Hepatic stellate cell (primary cell): ENCODE results near the gene APOOL.
"Not testable (repeated sequence)": the region's sequence is repeated elsewhere in the genome, so short reads cannot be mapped to it uniquely, and the experiment has no call there.

Source experiments
- DNase-seq: peaks from one replicate; pipeline ENCODE4 v3.0.0; 2011; ENCODE audit warnings: low spot score

The APOOL gene, protein sequence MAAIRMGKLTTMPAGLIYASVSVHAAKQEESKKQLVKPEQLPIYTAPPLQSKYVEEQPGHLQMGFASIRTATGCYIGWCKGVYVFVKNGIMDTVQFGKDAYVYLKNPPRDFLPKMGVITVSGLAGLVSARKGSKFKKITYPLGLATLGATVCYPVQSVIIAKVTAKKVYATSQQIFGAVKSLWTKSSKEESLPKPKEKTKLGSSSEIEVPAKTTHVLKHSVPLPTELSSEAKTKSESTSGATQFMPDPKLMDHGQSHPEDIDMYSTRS

DNA sequence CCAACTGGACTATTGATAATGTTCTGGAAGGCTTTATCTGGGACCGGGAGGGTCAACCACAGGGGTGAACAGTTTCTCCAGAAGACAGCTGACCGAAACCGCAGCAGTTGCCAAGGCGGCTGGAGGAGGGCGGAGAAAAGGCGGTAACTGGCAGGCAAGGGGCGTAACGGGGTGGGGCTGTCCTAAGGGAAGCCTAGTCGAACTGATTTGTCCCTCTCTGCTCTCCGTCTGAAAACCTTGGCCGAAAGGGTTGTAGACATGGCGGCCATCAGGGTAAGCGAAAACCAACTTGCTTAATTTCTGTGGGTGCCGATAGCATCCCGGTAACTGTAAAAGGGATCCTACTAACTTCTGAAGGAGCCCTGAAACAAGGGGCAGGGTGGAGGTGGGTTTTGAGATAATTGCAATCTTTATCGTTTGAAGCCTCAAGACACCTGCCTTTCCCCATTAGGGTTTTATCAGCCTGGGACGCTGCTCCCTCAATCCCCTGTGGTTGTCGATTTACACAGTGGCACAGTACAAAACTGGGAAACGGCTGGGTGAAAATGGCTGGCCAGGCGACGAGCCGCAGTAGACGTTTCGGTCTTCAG lies at the start of gene APOOL:
Gene APOOL, plus strand, starts transcription at position 223 of the 590 bp plus-strand sequence. Its CDS starts 36 bp downstream, at position 259.
- DNase-seq, result peak; percentile 47

DNA sequence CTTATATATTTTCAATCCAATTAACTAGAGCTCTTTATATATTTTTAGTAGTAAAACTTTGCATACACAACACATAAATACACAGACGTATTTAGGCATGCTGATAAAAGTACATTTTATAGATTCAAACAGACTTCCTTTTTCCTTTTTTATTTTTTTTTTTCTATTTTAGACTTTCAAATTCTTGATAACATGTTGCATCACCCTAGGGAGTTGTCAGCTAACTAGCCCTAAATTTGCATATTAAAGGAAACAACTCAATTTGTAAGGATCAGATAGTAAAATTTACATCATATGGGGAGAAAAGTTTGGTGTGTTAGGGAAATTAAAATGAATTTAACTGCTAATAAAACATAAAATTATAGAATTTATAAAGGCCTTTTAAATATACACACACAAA lies 47.4 kb upstream of the APOOL start:
- DNase-seq, result no peak

DNA sequence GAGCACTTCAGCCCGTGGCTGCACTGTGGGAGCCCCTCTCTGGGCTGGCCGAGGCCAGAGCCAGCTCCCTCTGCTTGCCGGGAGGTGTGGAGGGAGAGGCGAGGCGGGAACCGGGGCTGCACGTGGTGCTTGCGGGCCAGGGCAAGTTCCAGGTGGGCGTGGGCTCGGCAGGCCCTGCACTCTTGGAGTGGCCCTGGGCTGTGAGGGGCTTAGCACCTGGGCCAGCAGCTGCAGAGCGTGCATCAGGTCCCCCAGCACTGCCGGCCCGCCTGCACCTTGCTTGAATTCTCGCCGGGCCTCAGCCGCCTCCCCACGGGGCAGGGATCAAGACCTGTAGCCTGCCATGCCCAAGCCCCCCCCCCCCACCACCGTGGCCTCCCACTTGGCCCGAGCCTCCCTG lies 28.9 kb upstream of the APOOL start:
- no peak for DNase-seq

DNA sequence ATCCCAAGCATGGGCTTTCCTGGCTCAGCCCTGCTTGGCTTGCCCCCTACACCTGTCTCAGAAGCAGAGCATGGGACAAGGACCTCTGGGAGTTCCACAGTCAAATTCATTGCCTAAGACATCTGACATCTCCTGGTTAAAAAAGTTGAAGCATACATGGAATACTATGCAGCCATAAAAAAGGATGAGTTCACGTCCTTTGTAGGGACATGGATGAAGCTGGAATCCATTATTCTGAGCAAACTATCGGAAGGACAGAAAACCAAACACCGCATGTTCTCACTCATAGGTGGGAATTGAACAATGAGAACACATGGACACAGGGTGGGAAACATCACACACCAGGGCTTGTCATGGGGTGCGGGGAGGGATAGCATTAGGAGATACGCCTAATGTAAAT lies 11.9 kb upstream of the APOOL start:
- DNase-seq, result not testable (repeated sequence)

DNA sequence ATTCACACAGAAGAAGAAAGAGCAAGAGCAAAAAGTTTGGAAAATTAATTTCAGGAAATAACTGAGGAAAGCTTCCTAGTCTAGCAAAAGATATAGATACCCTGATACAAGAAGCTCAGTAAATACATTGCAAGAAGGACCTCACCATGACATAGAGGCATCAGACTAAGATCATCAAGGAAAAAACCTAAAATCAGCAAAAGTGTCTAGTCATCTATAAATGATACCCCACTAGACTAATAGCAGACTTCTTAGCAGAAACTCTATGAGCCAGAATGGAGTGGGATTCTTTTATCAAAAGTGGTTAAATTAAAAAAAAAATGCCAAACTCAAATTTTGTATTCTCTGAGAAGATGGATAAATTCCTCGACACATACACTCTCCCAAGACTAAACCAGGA lies 10.5 kb upstream of the APOOL start:
- no peak for DNase-seq

DNA sequence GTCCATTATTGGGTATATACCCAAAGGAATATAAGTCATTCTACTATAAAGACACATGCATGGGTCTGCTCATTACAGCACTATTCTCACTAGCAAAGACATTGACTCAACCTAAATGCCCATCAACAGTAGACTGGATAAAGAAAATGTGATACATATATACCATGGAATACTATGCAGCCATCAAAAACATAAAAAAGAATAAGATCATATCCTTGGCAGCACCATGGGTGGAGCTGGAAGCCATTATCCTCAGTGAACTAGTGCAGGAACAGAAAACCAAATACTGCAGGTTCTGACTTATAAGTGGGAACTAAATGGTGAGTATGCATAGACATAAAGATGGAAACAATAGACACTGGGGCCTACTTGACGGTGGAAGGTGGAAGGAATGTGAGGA lies 2.3 kb upstream of the APOOL start:
- no peak for DNase-seq

DNA sequence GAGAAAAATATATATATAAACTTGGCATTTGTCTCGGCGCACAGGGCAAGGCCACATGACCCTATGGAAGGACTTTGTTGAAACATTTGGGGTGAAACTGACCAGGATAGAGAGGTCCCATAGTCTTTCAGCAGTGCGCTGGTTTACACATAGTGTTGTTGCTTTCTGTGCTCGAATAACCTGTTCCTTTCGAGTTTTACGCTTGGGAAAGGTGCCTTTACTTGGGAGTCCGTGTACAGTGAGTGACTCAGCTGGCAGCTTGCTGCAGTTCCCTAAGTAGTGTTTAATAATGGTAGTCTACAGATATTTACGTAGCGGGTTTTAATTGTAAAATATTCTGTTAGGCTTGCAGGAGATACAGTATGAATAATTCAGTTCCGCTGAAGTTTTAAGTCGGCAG lies 578 bp downstream of the APOOL start:
- DNase-seq, result no peak

DNA sequence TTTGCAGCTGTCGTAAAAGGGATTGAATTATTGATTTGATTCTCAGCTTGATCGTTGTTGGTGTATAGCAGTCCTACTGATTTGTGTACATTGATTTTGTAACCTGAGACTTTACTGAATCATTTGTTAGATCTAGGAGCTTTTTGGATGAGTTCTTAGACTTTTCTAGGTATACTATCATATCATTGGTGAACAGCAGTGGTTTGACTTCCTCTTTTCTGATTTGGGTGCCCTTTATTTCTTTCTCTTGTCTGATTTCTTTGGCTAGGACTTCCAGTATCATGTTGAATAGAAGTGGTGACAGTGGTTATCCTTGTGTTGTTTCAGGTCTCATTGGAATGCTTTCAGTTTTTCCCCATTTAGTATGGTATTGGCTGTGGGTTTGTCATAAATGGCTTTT lies 8.4 kb downstream of the APOOL start:
- DNase-seq, result no peak

DNA sequence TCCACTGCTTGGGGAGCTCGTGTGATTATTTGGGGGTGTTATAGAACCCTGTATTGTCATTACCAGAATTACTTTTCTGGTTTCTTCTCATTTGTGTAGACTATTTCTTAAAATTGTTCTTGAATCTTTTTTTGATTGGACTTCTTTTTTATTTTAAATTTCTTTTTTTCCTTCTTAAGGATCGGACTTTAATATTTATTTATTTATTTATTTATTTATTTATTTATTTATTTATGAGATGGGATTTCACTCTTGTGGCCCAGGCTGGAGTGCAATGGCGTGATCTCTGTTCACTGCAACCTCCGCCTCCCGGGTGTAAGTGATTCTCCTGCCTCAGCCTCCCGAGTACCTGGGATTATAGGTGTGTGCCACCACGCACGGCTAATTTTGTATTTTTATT lies 11.7 kb downstream of the APOOL start:
- not testable (repeated sequence) for DNase-seq

DNA sequence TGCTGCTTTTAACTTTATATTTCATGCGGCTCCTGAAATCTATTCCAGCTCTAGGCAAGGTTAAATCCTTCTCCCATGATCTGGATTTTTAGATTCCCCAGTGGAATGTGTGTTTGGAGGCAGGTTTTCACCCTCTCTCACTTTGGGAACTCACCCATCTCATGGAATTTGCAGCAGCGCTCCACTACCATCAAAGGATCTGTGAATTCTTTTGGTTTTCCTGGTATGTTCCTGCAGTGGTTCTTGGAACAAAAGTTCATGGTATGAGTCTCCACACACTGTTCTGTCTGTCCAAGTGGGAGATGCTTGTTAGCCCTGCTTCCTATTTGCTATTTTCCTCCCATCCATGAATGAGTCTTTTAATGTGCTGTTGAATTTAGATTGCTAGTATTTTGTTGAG lies 14.0 kb downstream of the APOOL start:
- no peak for DNase-seq

DNA sequence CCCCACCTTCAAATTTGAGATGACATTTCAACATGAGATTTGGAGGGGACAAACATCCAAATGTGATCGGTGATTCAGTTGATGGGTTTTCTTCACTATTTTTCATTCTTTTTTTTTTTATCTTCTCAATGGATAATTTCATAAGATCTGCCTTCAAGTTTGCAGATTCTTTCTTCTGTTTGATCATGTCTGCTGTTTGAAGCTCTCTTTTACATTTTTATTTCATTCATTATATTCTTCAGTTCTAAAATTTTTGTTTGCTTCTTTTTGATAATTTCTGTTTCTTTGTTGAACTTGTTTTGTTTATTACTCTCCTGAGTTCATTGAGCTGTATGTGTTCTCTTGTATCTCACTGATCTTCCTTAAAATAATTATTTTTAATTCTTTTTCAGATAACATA lies 14.8 kb downstream of the APOOL start:
- no peak for DNase-seq

DNA sequence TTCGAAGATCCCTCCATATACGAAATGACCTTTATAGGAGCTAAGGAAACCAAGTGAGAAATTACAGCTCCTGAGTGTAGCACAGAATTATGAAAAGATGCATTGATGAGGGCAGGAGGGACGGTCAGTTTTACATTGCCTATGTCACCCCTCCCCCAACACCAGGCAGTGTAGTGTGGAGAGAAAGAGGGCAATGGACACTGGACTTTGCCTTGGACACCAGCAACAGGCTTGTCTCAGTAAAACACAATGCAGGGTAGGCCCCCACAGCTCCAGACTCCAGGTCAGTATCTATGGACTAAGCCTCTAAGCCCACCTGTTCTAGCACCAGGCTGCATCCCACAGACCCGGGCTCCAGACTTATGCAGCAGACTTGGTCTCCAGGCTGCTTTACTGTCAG lies 16.5 kb downstream of the APOOL start:
- no peak for DNase-seq

DNA sequence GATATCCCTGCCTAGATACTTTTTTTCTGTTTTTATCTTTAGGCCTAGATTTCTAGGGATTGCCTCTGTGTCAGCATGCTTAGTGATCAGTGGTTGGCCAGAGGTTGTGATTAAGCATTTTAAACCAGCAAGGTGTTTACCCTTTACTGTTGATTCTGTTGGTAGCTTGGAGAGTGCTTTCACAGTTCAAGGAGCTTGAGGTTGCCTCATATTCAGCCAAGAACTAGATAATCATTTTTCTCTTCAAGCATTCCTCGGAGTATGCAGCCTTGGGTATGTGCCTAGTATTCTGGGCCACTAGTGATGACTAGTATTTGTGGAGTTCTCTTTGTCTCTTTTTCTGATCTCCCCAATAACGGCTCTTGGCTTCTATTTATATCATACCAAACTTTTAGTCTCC lies 20.4 kb downstream of the APOOL start:
- DNase-seq, result no peak

DNA sequence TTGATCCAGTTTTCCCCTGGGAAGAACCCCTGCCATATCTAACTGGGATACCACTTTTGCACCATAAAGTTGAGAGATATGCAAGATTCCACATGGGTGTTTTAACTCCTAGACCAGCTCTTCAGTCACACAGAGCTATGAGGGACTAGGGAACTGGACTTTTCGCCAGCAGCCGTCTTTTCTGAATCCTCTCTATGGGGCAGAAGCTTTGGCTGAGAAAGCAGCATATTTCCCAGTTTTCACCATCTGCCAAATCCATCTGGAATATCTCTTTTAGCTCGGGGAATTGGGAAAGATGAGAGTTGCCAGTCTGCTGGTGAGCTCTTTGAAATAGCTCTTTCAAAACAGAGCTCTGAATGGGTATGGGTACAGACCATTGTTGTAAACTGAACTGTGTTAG lies 20.9 kb downstream of the APOOL start:
- DNase-seq, result no peak

DNA sequence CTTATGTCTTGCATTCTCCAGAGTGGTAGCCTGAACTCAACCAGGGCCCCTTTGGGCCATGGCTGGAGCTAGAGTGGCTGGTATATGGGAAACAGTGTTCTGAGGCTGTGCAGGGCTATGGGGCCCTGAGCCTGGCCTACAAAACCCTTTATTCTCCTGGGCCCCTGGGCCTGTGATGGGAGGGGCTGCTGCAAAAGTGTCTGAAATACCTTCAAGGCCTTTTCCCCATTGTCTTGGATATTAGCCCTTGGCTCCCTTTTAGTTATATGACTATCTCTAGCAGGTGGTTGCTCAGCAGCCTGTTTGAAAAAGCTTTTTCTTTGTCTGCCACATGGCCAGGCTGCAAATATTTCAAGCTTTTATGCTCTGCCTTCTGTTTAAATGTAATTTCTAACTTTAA lies 22.5 kb downstream of the APOOL start:
- no peak for DNase-seq

DNA sequence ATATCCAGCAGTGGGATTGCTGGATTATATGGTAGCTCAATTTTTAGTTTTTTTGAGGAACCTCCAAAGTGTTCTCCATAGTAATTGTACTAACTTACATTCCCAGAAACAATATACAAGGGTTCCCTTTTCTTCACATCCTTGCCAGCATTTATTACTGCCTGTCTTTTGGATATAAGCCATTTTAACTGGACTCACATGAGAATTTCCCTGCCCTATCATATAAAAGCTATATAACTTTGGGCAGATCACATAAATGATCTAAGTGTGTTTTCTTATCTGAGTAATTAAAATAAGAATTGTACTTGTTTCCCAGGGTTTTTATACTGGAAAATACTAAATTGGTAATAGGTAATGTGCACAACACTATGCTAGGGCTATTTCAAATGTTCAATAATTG lies 25.4 kb downstream of the APOOL start:
- DNase-seq, result no peak

DNA sequence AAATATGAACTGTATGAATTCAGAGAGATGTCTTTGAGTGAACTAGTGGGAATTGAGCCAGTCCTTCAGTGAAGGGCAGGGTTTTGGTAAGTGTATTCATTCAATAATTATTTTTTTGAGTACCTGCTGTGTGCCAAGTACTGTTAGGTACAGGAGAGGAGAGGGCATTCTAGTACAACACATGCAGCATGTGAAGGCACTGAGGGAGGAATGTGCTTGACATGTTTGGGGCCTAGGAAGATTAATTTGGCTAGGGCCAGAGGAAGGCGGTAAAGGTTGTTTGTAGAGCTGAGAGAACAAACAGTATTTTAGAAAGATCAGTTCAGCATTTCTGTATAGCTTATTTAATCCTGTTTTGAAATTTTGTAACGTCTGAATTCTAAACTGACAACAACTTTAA lies 27.8 kb downstream of the APOOL start:
- no peak for DNase-seq

DNA sequence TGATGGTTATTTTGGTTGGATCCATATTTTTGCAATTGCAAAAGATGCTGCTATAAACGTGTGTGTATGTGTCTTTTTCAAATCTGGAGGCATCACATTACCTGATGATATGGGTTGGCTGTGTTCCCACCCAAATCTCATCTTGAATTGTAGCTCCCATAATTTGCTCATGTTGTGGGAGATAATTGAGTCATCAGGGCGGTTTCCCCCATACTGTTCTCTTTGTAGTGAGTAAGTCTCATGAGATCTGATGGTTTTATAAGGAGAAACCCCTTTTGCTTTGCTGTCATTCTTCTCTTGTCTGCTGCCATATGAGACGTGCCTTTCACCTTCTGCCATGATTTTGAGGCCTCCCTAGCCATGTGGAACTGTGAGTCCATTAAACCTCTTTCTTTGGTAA lies 33.4 kb downstream of the APOOL start:
- DNase-seq, result no peak

DNA sequence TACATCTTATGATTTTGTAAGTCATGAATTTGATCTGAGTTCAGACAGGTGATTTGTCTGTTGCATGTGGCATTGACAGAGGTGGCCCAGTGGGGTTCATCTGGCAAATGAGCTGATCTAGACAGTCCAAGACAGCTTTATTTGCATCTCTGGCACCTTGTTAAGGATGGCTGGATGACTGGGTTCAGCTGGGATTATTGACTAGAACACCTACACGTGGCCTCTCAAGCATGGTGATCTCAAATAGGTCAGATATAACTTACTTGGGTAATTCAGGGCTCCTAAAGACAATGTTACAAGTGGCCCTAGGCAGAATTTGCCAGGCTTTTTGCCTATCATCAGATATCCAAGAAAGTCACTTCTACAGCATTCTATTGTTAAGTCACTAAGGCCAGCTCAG lies 48.0 kb downstream of the APOOL start:
- DNase-seq, result no peak

DNA sequence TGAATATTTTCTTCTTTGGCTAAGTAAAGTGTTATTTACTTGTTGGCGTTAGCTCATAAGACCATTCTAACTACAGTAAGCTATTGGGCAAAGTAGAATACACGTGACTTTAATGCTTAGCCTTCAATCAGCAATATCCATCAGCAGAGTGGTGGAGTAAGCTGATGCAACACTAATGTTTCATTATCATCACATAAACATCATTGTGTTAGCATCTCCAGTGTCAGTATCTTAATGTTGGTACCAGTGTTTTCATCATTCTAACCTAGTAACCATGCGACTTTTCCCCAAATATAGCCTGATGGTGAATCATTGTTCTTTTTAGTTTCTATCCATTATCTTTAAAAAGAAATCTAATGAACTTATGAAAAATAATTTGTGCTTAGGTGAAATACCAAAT lies 48.5 kb downstream of the APOOL start:
- DNase-seq, result no peak

DNA sequence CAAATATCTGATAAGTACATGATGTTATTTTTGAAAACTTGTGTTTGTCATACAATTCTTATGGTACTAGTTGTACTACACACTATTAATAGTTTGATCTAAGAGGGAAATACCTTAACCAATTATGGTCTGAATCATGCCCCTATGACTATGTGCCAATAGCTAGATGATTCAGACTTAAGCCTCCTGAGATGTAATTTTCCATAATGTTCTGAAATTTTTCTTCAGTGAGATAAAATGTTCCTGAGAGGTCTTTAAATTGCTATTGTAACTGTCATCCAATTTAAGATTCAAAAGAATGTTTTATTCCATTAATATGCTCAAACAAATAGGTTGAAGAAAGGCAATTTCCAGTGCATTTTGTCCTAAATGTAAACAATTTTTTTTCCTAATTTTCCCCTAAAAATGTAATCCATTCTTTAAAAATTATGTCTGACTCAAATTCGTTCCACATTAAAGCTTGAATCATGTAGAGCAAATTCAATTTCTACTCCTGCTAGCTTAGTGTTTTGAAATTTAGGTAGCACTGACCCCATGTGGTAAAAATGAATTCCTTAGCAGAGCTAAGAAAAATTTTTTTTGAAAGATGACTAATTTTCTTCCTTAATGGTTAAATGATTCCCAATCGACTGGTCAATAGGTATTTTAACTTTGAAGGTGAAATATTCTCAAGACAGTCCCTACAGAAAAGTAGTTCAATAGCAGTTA lies 49.1 kb downstream of the APOOL start:
- peak; percentile 2 for DNase-seq

DNA sequence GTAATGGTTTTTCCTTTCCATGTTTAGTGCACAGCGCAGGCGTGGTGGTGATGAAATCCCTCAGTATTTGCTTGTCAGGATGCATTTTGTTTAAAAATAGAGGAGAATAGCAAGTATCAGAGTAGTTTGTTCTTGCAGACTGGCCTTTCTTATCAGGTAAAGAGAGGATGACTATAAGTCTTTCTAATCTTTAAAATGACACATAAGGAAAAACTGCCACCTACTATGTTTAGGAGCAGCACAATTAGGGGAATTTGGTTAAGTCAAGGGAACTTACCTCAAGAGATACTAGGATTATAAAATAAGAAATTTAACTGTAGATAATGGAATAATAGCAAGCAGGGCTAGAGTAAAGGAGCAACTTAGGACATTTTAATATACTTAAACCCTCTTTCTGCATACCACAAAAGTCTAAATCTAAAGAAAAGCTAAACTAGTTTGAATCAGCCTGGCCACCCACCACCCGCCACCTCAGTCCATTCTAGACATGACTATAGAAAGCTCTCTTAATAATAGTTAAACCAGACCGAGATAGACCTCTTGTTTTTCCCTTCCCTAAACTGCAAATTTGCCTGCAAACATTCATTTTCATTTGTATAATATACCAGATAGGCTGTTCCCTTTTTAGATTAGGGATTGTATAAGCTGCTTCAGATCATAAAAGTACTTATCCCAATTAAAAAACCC lies 62.0 kb downstream of the APOOL start:
- no peak for DNase-seq

DNA sequence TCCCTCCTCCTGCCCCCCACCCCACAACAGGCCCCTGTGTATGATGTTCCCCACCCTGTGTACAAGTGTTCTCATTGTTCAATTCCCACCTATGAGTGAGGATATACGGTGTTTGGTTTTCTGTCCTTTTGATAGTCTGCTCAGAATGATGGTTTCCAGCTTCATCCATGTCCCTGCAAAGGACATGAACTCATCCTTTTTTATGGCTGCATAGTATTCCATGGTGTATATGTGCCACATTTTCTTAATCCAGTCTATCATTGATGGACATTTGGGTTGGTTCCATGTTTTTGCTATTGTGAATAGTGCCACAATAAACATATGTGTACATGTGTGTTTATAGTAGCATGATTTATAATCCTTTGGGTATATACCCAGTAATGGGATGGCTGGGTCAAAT lies 73.6 kb downstream of the APOOL start:
- DNase-seq, result not testable (repeated sequence)
